Choroid plexus epithelial cell (primary cell): Measurements from ENCODE around the gene ASTN2.

ENCODE experiments used
- DNase-seq: peaks from one replicate; pipeline ENCODE4 v3.0.0-alpha.2; 2010; ENCODE audit warnings: low read depth
- H3K4me3 ChIP-seq: 2 replicates; pipeline ENCODE4 v1.5.1; 2011; ENCODE audit warnings: low read depth, mild to moderate bottlenecking, control low read depth, low read length, moderate library complexity
- CTCF ChIP-seq: conservative IDR thresholded peaks from 2 replicates; pipeline ENCODE4 v1.5.1; 2011; ENCODE audit warnings: low read depth, mild to moderate bottlenecking, control low read depth, inconsistent platforms, low read length, moderate library complexity

The ASTN2 gene

GRCh38 chr9:116476002-116476401, 938.9 kb downstream of the ASTN2 start:
- TF ChIP-seq CTCF = no peak
- DNase-seq = no peak
- no peak overlapping the region for H3K4me3 ChIP-seq

DNA sequence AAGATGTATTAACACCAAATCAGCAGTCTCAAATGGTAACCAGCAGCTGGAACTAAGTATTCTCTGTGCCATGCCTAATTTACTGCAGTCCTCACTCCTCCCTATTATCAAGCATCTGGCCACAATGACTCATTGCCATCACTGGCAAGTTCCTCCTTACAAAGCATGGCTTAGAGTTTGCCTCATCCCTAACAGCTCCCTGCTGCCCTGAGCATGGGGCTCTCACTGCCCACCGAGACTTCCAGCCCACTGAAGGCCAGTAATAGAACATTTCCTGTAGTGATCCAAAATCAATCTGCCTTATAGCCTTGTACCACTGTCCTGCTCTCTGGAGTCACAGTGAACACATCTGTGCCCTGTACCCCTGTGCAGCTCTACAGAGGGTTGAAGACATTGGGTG, 939.7 kb downstream of the ASTN2 start:
- H3K4me3 ChIP-seq = no peak overlapping the region
- no peak for TF ChIP-seq CTCF
- DNase-seq = peak; percentile 48

DNA sequence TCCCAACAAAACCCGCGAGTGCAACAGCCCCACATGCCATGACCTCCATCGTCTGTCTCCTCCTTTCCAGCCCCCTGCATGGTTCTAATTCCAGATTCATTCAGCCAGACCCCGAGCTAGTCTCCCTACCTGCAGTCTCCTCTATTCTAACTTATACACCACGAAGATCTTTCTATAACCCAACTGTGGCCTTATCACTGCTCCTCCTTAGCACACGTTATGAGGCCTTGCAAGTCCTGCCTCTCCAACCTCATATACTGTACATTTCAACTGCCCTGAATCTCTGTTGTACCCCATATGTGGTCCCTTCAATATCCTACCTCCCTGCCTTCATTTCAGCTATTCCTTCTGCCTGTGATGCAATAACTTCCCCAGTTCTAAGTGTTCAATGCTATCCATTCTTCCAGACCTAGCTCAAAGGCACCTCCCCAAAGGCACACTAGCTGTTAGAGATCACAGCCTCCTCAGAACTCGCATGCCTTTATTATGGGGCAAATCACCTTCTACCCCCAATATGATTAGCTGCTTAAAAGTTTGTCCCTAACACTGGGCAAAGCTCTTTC, 942.8 kb downstream of the ASTN2 start:
- no peak for TF ChIP-seq CTCF
- H3K4me3 ChIP-seq = no peak overlapping the region
- no peak for DNase-seq

DNA sequence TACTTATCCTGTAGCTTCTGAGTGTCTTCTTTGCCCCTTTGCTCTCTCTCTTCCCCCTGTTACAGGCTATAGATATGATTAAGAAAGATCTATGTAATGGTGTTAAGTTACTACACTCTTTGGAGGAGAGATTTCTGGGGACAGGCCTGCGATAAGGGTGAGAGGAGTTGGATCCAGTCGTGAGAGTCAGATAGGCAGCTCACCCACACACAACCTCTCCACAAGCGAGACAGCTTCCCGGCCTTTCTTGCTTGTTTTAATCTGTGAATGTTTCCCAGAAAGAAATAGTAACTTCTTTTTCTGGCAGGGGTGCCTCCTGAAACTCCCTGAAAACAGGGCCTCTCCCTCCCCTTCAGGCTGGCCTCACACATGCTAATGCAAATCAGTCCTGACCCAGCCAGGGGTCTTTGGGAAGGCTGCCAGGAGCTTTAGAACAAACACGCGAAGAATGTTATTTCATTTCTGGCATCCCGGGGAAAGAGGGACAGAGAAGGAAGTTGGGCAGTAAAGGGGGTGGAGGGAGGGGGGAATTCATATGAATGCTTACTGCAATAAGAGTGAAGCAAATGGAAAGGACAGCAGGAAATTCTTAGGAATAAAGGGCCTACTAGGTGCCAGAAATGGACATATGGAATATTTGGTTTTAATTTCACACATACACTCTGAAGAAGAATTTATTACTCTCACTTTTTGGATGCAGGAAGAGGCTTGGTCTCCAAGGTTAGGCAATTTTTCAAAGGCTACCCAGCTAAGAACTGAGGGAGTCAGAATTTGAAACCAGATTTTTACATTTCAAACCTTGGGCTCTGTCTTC, 943.6 kb downstream of the ASTN2 start:
- TF ChIP-seq CTCF = no peak
- H3K4me3 ChIP-seq = no peak overlapping the region
- DNase-seq = peak; percentile 93

GRCh38 chr9:116468793-116469527, 945.9 kb downstream of the ASTN2 start:
- DNase-seq = no peak
- no peak for TF ChIP-seq CTCF
- H3K4me3 ChIP-seq = no peak overlapping the region

DNA sequence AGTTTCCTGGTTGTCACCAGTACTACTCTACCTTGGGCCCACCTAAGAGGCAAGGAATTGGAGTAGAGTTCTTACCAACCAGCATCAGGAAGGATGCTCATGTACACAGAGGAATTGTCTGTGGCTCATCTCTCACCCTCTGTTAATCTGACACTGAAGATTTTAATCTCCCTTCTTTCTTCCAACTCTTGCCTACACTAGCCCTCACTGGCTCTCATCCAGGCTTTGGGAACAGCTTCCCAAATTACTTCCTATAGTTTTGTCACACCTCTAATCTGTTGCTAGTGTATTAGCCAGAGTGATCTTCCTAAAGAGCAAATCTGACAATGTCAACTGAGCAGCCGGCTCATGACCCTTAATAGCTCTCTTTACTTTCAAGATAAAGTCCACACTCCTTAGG, 946.5 kb downstream of the ASTN2 start:
- no peak for TF ChIP-seq CTCF
- H3K4me3 ChIP-seq = no peak overlapping the region
- no peak for DNase-seq
